Epithelial cell of proximal tubule (primary cell): Measurements from ENCODE around the gene PEAK3. TPM values are rescaled to one million over a fixed set of nuclear protein-coding genes. Genes with fewer than 3 reads are reported as not detected.

ENCODE experiments used
- DNase-seq: peaks from one replicate; pipeline ENCODE4 v3.0.0-alpha.2; 2011; ENCODE audit warnings: low read depth
- H3K4me3 ChIP-seq: 2 replicates; pipeline ENCODE4 v1.5.1; 2011; ENCODE audit warnings: low read depth, mild to moderate bottlenecking, low read length
- CTCF ChIP-seq: conservative IDR thresholded peaks from 2 replicates; pipeline ENCODE4 v1.5.1; 2012; ENCODE audit warnings: low read depth, mild to moderate bottlenecking, low read length
- total RNA-seq: library from RNA; depleted of rRNA; stranded (reverse); fragments of >200 nt; gene quantifications from 2 replicates; pipeline ENCODE4 v1.2.3, GENCODE V29; 2015

Gene PEAK3
- total RNA-seq, 1 donor from 2014 or later, result not detected

- DNase-seq, result no peak
- no peak overlapping the region for H3K4me3 ChIP-seq
- TF ChIP-seq CTCF, result no peak
Observed at GRCh38 chr19:2248136-2249009, 33.6 kb downstream of the PEAK3 start.

- no peak for DNase-seq
- no peak overlapping the region for H3K4me3 ChIP-seq
- no peak for TF ChIP-seq CTCF
Observed at GRCh38 chr19:2247433-2248101, 34.4 kb downstream of the PEAK3 start.

GRCh38 chr19:2246801-2247361 lies 35.1 kb downstream of the PEAK3 start:
- no peak overlapping the region for H3K4me3 ChIP-seq
- TF ChIP-seq CTCF, result no peak
- DNase-seq, result no peak

GRCh38 chr19:2246014-2246620 lies 35.9 kb downstream of the PEAK3 start:
- DNase-seq, result no peak
- no peak overlapping the region for H3K4me3 ChIP-seq

GRCh38 chr19:2245273-2245672 lies 36.7 kb downstream of the PEAK3 start:
- no peak for TF ChIP-seq CTCF
- no peak overlapping the region for H3K4me3 ChIP-seq
- DNase-seq, result no peak

More at GRCh38 chr19:2246014-2246620, 35.9 kb downstream of the PEAK3 start:
- no peak for TF ChIP-seq CTCF

GRCh38 chr19:2244486-2244885 lies 37.5 kb downstream of the PEAK3 start:
- no peak for TF ChIP-seq CTCF
- DNase-seq, result no peak
- no peak overlapping the region for H3K4me3 ChIP-seq
